Activated CD8-positive, alpha-beta memory T cell treated with anti-CD3 and anti-CD28 coated beads, Interleukin-2, amount 50 U/mL, for 24 hours (primary cell): ENCODE results near the gene RPH3AL.
"Not testable (repeated sequence)": the region's sequence is repeated elsewhere in the genome, so short reads cannot be mapped to it uniquely, and the experiment has no call there.

ENCODE experiments used
- DNase-seq: peaks from one replicate; pipeline ENCODE4 v3.0.0-alpha.2; 2020; ENCODE audit errors: extremely low read depth

The RPH3AL gene

DNA sequence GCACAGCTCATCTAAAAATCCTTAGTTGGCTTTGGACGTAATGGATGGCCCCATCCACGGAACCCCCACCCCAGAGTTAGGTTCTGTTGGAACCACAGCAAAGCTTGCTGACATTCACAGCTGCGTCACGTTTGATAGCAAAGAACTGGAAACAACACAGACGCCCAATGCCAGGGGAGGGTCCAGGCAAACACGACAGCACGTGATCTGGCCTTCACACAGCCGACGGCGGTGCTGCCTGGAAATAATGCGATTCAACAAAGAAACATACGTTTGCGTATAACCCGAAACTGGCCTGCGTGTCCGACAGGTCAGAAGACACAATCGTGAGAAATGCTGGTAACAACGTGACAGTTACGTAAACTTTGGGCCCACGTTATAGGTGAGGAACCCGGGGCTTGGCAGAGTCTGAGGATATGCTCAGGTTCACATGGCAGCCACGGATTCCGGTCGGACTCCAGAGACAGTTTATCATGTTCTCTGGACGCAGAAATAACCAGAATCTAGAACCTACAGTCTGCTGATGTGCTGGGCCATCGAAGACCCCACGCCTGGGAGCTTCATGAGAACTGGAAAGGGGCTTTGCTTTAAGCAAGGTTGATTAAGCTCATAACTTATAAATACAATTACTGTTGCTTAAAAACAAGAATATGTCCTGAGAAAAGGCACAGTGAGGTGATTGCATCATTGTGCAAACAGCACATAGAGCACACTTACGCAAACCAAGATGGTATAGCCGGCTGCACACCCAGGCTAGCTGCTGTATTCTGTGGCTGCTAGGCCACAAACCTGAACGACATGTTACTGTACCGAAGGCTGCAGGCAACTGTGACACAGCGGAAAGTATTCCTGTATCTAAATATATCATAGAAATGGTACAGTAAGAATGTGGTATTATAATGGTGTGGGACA, 70.4 kb downstream of the RPH3AL start:
- no peak for DNase-seq

DNA sequence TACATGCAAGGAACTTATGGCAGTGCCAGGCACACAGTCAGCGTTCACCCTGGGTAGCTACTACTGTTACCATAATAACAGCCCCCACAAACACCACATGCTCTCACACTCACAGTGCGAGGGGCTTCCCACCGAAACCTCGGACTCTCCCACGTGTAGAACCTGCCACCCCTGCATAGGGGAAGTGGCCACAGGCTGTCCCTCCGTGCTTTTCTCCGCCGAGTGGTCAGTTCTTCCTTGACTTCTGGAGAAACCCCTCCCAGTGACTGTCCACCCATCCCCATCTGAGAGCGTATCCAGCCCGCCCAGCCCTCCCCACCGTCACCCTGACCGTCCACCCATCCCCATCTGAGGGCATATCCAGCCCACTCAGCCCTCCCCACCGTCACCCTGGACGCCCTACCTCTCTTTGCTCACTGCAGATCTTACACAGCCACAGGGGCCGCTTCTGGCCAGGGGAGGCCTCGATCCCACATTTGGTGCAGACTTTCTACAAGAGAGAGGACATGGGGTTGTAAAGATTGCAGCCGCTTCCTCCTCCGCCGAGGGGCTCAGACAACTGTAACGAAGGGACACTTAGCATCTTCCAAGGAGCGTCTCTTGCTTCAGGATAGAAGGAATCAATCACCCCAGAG, 71.1 kb downstream of the RPH3AL start:
- no peak for DNase-seq

- no peak for DNase-seq
Observed at GRCh38 chr17:280901-281300, 71.7 kb downstream of the RPH3AL start.

DNA sequence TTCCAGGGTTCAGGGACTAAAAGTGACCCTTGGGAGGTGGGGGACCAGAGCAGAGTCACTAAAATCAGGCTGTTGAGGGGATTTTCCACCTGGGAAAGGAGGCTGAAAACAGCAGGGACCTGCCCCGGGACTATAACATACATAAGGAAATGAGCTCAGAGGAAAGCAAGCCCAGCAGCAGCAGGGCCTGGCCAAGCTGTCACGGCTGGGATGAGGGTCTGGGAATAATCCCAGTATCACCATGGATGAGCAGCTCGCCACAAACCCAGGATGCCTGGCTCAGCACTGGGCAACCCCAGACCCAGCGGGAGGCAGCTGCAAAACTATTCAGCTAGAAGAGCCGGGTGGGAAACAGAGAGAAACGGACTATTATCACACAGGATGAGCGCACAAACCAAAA, 72.4 kb downstream of the RPH3AL start:
- no peak for DNase-seq

DNA sequence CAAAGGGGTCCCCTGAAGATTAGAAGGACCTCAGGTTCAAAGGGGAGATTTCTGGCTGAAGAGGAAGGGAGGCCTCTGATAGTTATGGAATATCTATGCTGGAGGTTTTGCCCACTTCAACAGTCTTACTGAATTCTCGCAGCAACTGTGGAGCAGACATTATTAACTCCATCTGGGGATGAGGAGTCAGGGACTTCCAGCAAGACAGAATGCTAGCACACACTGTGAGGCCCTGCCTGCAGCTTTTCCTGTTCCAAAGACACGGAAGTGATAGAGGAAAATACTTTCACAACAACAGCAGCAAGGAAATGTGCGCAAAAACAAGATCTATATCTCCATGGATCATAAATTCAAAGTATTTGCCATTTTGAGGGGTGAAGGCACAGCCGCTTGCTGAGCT, 72.8 kb downstream of the RPH3AL start:
- DNase-seq: no peak

DNA sequence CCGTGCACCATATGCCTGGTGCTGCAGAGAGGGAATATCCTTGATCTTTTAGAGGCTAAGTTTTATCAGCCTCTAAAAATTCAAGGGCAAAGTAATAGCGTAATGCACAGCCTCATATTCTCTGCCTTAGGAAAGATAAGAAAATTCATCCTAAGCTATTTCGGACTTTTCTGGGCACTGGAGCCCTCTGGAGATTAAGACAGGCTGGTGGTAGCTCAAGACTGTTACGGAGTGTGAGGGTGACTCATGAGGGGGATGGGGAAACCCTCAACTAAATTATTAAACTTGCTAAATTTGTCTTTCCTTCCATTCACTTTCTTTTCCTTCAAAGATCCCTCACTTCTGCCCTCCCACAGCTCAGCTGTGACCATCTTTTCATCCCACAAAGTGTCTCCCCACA, 73.3 kb downstream of the RPH3AL start:
- DNase-seq: no peak

DNA sequence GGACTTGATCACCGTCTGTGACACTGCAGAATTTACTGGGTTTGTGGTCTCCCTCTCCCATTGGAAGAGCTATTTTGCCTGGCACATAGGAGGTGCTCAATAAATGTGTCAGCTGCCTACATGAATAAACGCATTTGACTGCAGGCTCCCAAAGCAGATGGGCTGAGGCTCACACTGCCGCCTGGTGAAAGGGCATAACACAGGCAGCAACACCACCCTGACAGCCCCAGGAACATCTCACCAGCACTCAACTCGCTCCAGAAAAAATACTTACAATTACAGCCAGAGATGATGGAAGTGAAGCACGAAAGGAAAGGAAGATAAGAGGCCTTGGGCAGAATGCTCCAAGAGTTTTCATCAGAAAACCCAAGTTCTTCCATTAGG, 73.9 kb downstream of the RPH3AL start:
- no peak for DNase-seq

- DNase-seq: no peak
Observed at GRCh38 chr17:278055-278675, 74.4 kb downstream of the RPH3AL start.

- DNase-seq: no peak
Observed at GRCh38 chr17:274902-275301, 77.7 kb downstream of the RPH3AL start.

- no peak for DNase-seq
Observed at GRCh38 chr17:273981-274832, 78.4 kb downstream of the RPH3AL start.

DNA sequence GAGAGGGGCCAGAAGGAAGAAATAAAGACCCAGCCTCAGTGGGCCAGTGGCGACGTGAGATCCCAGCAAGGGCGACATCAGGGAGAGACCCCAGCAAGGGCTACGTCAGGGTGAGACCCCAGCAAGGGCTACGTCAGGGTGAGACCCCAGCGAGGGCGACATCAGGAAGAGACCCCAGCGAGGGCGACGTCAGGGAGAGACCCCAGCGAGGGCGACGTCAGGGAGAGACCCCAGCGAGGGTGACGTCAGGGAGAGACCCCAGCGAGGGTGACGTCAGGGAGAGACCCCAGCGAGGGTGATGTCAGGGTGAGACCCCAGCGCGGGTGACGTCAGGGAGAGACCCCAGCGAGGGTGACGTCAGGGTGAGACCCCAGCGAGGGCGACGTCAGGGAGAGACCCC, 79.8 kb downstream of the RPH3AL start:
- not testable (repeated sequence) for DNase-seq

GRCh38 chr17:271928-272623, 80.5 kb downstream of the RPH3AL start:
- not testable (repeated sequence) for DNase-seq

- no peak for DNase-seq
Observed at GRCh38 chr17:269616-270514, 82.7 kb downstream of the RPH3AL start.

- no peak for DNase-seq
Observed at GRCh38 chr17:266701-267667, 85.6 kb downstream of the RPH3AL start.

GRCh38 chr17:266219-266618, 86.4 kb downstream of the RPH3AL start:
- no peak for DNase-seq

DNA sequence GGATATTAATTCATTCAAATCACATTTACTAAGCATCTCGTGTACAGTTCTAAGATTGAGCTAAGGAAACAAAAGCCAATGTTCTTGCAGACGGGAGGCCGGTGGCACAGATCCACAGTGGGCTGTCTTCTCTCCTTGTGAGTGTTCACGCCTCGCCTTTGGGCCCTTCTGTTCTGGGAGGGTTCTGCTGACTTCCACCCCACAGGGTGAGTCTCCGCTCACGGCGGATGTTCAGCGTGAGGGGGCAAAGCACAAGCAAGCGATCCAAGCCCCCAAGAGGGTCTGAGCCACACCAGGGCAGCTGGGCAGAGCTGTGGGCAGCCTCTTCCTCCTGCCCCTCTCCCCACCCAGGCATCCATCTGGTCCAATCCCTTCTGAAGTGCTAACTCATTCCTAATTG, 86.9 kb downstream of the RPH3AL start:
- DNase-seq: no peak

- no peak for DNase-seq
Observed at GRCh38 chr17:263773-264172, 88.8 kb downstream of the RPH3AL start.

DNA sequence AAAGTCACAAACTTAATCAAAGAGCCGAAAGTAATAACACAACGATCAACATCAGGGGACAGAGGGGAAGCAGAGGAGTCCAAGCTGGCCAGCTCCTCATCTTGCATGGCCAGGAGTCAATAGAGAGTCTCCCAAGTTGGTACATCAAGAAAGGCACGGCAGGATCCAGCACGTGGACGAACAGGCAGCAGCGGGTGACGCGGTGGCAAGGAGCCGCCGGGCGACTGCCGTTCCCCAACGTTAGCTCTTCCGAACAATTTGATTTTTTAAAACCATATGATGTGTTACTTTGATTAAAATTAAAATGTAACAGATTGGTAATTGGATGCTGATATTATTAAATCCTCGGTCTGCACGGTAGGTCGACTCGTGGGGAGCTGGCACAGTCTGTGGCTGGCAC, 89.3 kb downstream of the RPH3AL start:
- DNase-seq: no peak

DNA sequence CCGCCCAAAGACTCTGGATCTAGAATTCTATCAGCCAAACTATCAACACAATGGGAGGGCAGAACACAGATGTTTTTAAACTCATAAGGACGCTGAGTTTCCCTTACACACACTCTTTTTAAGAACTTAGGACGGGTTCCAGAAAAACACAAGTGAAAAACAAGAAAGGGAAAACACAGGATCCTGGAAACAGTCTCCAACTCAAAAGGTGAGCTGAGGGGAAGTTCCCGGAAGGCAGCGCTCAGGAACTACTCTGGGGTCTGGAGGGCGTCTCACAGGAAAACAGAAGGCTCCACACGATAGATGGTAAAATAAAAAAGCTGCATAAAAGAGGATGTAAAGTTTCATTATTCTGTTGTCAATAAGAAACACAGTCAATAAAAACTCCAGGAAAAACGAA, 91.0 kb downstream of the RPH3AL start:
- no peak for DNase-seq
